A673 (cell line): ENCODE data around the gene PPARGC1A. TPM values are rescaled to one million over a fixed set of nuclear protein-coding genes. Genes with fewer than 3 reads are reported as not detected.

Experiments used
- BruUV-seq: library from RNA; stranded (reverse); fragments of 400-500 nt; replicated peaks from 2 replicates; lab custom pipeline; 2021; lab: Mats Ljungman, UMichigan
- CTCF ChIA-PET: fragments of 300-600 bp; sonication (Branson Sonifier 250); formaldehyde crosslinking; loops from one replicate; lab custom pipeline; 2022; ENCODE audit warnings: antibody characterized with exemption; lab: Charles Lee
- POLR2A ChIA-PET: fragments of 300-600 bp; sonication (Branson Sonifier 250); formaldehyde crosslinking; loops from one replicate; lab custom pipeline; 2022; ENCODE audit warnings: antibody characterized with exemption; ENCODE audit not compliant: low non-redundant PET; lab: Charles Lee
- DNase-seq: peaks from one replicate; pipeline ENCODE4 v3.0.0-alpha.2; 2015; ENCODE audit warnings: low spot score
- H3K27ac ChIP-seq: fragments of 200-600 bp; sonication (generic); 2 replicates; pipeline ENCODE4 v1.5.1; 2016; ENCODE audit warnings: mixed run types, low read depth, mild to moderate bottlenecking, mixed read lengths, antibody characterized with exemption, low read length; ENCODE audit not compliant: poor library complexity, severe bottlenecking
- H3K27me3 ChIP-seq: fragments of 200-600 bp; sonication (generic); replicated peaks from 2 replicates; pipeline ENCODE4 v1.6.1; 2017; ENCODE audit warnings: mixed run types, low read depth, mild to moderate bottlenecking, mixed read lengths, antibody characterized with exemption, low read length; ENCODE audit not compliant: insufficient read depth, poor library complexity
- H3K36me3 ChIP-seq: fragments of 200-600 bp; sonication (generic); 2 replicates; pipeline ENCODE4 v1.6.1; 2016; ENCODE audit warnings: mixed run types, mild to moderate bottlenecking, mixed read lengths, antibody characterized with exemption, low read length; ENCODE audit not compliant: insufficient read depth, poor library complexity, severe bottlenecking
- H3K4me1 ChIP-seq: fragments of 200-600 bp; sonication (generic); 2 replicates; pipeline ENCODE4 v1.6.1; 2017; ENCODE audit warnings: mixed run types, mild to moderate bottlenecking, mixed read lengths, antibody characterized with exemption, low read length; ENCODE audit not compliant: insufficient read depth, poor library complexity, severe bottlenecking
- H3K4me3 ChIP-seq: fragments of 200-600 bp; sonication (generic); 2 replicates; pipeline ENCODE4 v1.5.1; 2016; ENCODE audit warnings: low read depth, mixed run types, mild to moderate bottlenecking, mixed read lengths, low read length; ENCODE audit not compliant: poor library complexity, severe bottlenecking
- H3K9me3 ChIP-seq: fragments of 200-600 bp; sonication (generic); 2 replicates; pipeline ENCODE4 v1.6.1; 2016; ENCODE audit warnings: mixed run types, low read depth, mild to moderate bottlenecking, mixed read lengths, antibody characterized with exemption, low read length; ENCODE audit not compliant: poor library complexity, severe bottlenecking
- EZH2 ChIP-seq: fragments of 200-600 bp; sonication (generic); IDR thresholded peaks from 2 replicates; pipeline ENCODE4 v1.6.1; 2017; ENCODE audit warnings: borderline replicate concordance, low read depth, mild to moderate bottlenecking, mixed read lengths, antibody characterized with exemption, low read length; ENCODE audit not compliant: poor library complexity, severe bottlenecking
- intact Hi-C: fragments of 100-400 bp; cut with micrococcal nuclease; formaldehyde crosslinking; loops from one replicate; pipeline ENCODE4 v1.10.0; 2022; ENCODE audit not compliant: unreplicated experiment
- total RNA-seq: library from RNA; stranded (reverse); gene quantifications from 2 replicates; pipeline ENCODE4 v1.2.3, GENCODE V29; 2021
- TF ChIP-seq, protein P1 (sequence below): fragments of 300-800, 200-600 bp; sonication (generic); conservative IDR thresholded peaks from 2 replicates; pipeline ENCODE4 v1.5.1; 2017; ENCODE audit warnings: low read depth, mild to moderate bottlenecking, antibody characterized with exemption, low read length, moderate library complexity, mixed read lengths

PPARGC1A gene
- total RNA-seq, 1 experiment from 2014 or later, result not detected

DNA sequence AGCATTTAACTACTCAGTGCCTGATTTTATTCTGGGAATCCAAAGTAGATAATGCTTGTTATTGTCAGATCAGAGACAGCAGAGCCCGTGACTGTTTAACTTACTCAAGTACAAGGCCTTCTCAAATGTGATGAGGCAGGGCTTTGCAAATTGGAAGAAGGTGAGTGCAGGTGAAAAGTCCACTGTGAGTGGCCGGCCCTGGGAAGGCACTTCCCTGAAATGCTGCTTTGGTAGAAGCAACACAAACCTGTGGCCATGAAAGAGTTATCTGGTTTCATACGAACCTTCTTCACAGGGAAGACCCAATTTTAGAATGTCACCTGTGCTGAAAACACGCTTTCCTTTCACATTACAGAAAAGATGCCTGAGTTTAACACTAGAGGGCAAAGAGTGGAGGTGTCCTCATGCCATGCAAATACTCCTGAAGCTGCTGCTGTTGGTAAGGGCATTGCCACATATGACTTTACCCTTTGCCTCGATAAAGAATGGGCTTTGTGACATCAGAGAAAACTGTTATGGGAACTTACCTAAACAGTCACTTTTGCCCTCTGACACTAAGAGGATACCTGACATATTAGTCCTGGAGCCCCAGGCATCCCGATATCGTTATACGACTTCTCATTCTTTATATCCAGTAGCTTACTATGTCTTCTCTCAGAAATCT lies 8.0 kb downstream of the PPARGC1A start:
- CTCF ChIA-PET, result no interaction called here
- peaks cover 12% of the 10 kb centered on the region for H3K27me3 ChIP-seq
- intact Hi-C loops, result loop anchor here (2.0 kb wide), 1 partner anchor 65 kb away; no protein-coding TSS in a partner anchor
- no peaks in the 10 kb centered on the region for H3K36me3 ChIP-seq
- TF ChIP-seq EZH2, result no peak
- TF ChIP-seq, protein P1, sequence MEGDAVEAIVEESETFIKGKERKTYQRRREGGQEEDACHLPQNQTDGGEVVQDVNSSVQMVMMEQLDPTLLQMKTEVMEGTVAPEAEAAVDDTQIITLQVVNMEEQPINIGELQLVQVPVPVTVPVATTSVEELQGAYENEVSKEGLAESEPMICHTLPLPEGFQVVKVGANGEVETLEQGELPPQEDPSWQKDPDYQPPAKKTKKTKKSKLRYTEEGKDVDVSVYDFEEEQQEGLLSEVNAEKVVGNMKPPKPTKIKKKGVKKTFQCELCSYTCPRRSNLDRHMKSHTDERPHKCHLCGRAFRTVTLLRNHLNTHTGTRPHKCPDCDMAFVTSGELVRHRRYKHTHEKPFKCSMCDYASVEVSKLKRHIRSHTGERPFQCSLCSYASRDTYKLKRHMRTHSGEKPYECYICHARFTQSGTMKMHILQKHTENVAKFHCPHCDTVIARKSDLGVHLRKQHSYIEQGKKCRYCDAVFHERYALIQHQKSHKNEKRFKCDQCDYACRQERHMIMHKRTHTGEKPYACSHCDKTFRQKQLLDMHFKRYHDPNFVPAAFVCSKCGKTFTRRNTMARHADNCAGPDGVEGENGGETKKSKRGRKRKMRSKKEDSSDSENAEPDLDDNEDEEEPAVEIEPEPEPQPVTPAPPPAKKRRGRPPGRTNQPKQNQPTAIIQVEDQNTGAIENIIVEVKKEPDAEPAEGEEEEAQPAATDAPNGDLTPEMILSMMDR, result no peak
- H3K9me3 ChIP-seq, result no peaks in the 10 kb centered on the region
- BruUV-seq, result no TSS peak
- no peak overlapping the region for H3K27ac ChIP-seq
- POLR2A ChIA-PET, result no interaction called here
- H3K4me3 ChIP-seq, result no peak overlapping the region
- no peak for DNase-seq
- no peaks in the 10 kb centered on the region for H3K4me1 ChIP-seq

DNA sequence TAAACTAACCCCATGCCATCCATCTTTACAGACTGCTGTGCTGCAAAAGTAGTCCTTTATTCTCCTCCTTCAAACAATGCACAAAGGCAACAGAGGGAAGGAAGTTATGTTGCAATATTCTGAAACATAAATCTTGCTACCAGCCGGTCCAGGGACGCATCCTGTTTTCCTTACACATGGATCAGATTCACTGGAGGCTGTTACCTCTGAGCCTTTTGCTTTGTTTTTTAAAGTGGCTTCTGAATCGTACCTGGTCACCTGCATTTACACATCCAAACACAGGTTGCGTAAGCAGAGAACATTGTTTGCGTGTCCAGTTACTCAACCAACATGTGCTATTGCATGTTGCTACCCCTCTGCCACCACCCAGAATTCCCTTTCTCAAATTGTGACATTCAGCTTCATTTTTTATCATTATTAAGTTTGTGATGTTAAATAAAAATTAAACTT lies 8.8 kb downstream of the PPARGC1A start:
- H3K4me1 ChIP-seq, result no peaks in the 10 kb centered on the region
- H3K9me3 ChIP-seq, result no peaks in the 10 kb centered on the region
- BruUV-seq, result no TSS peak
- H3K4me3 ChIP-seq, result no peak overlapping the region
- POLR2A ChIA-PET, result no interaction called here
- intact Hi-C loops, result no loop called here
- no peak for TF ChIP-seq EZH2
- TF ChIP-seq, protein P1, result no peak
- peaks cover 12% of the 10 kb centered on the region for H3K27me3 ChIP-seq
- no peaks in the 10 kb centered on the region for H3K36me3 ChIP-seq
- no peak for DNase-seq
- CTCF ChIA-PET, result no interaction called here
- H3K27ac ChIP-seq, result no peak overlapping the region

DNA sequence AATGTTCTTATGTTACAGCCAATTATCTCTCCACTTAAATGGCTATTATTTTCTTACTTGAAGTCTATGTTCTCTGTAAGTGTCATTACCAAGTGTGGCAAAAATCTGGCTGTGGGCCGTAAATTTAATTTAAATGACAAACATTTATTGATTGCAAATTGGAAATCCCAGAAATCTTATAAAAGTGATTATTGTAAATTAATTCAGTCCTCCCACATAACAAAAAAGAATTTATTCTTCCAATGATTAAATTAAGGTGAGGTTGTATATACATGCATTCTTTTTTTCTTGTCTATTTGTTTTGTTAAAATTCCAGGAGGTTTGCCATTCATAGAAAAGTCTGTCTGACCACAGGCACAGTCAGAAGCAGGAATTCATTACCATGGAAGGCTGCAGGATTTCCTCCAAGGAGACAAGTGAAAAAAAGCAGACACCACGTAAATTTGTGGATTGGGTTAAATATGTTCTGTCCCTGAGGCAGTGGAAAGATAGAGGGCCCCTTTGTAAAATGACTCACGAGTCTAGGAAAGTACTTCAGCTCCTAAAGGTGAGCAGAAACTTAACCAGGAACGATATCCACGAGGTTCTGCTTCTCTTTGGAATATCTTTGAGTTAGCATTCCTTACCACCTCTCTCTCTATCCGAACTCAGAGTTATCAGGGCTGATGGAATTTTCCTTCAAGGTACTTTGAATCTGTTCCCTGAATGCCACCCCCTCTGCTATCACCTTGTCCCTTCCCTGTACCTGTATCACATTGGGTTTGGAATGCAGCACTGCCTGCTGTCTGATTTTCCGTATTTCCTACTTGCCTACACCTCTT lies 10.7 kb downstream of the PPARGC1A start:
- CTCF ChIA-PET, result no interaction called here

More for the DNA sequence above, 10.7 kb downstream of the PPARGC1A start:
- H3K9me3 ChIP-seq, result no peaks in the 10 kb centered on the region
- no peak overlapping the region for H3K4me3 ChIP-seq
- POLR2A ChIA-PET, result no interaction called here
- H3K4me1 ChIP-seq, result no peaks in the 10 kb centered on the region
- BruUV-seq, result no TSS peak
- H3K27me3 ChIP-seq, result peaks cover 14% of the 10 kb centered on the region
- H3K36me3 ChIP-seq, result no peaks in the 10 kb centered on the region
- TF ChIP-seq, protein P1, result no peak
- TF ChIP-seq EZH2, result no peak
- H3K27ac ChIP-seq, result no peak overlapping the region
- DNase-seq, result no peak
- intact Hi-C loops, result no loop called here
